K562 (cell line): ENCODE measurements around the gene YKT6. TPM values are rescaled to one million over a fixed set of nuclear protein-coding genes. Genes with fewer than 3 reads are reported as not detected.
A peak's percentile ranks its signal among the peaks of the same experiment; 100 is the strongest.

Source experiments
- ATF3 ChIP-seq, 2 experiments: fragments of 450-650 bp in 1 of 2; sonication (generic) in 1 of 2; formaldehyde crosslinking in 1 of 2; IDR thresholded peaks in 1 of 2; conservative IDR thresholded peaks in 1 of 2; 2 replicates each; pipeline versions ENCODE4 v1.6.1 to v1.8.1; 2016 to 2023; ENCODE audit warnings: mild to moderate bottlenecking in 2 of 2, moderate library complexity in 2 of 2, inconsistent platforms in 1 of 2, missing genetic modification reagents in 1 of 2
- CTCF ChIP-seq, 3 experiments: IDR thresholded peaks in 2 of 3; conservative IDR thresholded peaks in 1 of 3; 2 replicates each; pipeline ENCODE4 v1.5.1; 2011 to 2012; ENCODE audit warnings: low read length in 3 of 3, mild to moderate bottlenecking in 3 of 3, control low read depth in 2 of 3, improper control_type of control experiment in 1 of 3, inconsistent platforms in 1 of 3, low read depth in 1 of 3, mixed read lengths in 1 of 3, moderate library complexity in 1 of 3; ENCODE audit not compliant: insufficient read depth in 2 of 3
- DPF2 ChIP-seq: fragments of 450-650 bp; IDR thresholded peaks from 2 replicates; pipeline ENCODE4 v1.6.1; 2016
- EP300 ChIP-seq: IDR thresholded peaks from 2 replicates; pipeline ENCODE4 v1.6.1; 2012; ENCODE audit warnings: low read length, improper control_type of control experiment
- HDGF ChIP-seq: fragments of 450-650 bp; IDR thresholded peaks from 2 replicates; pipeline ENCODE4 v1.6.1; 2016
- HINFP ChIP-seq: fragments of 450-650 bp; conservative IDR thresholded peaks from 2 replicates; pipeline ENCODE4 v1.6.1; 2016; ENCODE audit warnings: missing genetic modification characterization, low read depth, mild to moderate bottlenecking, control low read depth, missing compliant biosample characterization
- LCOR ChIP-seq: sonication (generic); formaldehyde crosslinking; IDR thresholded peaks from 2 replicates; pipeline ENCODE4 v1.8.0; 2022; ENCODE audit warnings: mild to moderate bottlenecking, missing genetic modification reagents
- NR3C1 ChIP-seq: sonication (generic); formaldehyde crosslinking; IDR thresholded peaks from 2 replicates; pipeline ENCODE4 v1.8.1; 2022; ENCODE audit warnings: missing genetic modification reagents
- PTRF ChIP-seq: fragments of 450-650 bp; IDR thresholded peaks from 2 replicates; pipeline ENCODE4 v1.6.1; 2016; ENCODE audit warnings: mild to moderate bottlenecking, missing genetic modification characterization, missing compliant biosample characterization
- RHOXF2B ChIP-seq: fragments of 250-450 bp; sonication (Bioruptor Pico); conservative IDR thresholded peaks from 2 replicates; pipeline ENCODE4 v1.5.1; 2021
- VEZF1 ChIP-seq: fragments of 200-800 bp; sonication (Bioruptor generic); IDR thresholded peaks from 2 replicates; pipeline ENCODE4 v1.6.1; 2017; ENCODE audit warnings: missing genetic modification characterization, missing compliant biosample characterization
- ZBTB33 ChIP-seq: sonication (generic); formaldehyde crosslinking; IDR thresholded peaks from 2 replicates; pipeline ENCODE4 v1.8.1; 2023; ENCODE audit warnings: mild to moderate bottlenecking, missing genetic modification reagents
- ZC3H8 ChIP-seq: fragments of 450-650 bp; IDR thresholded peaks from 2 replicates; pipeline ENCODE4 v1.6.1; 2017
- ZNF384 ChIP-seq: IDR thresholded peaks from 2 replicates; pipeline ENCODE4 v1.6.1; 2012; ENCODE audit warnings: low read depth, low read length, improper control_type of control experiment
- polyA plus RNA-seq, 8 experiments: library from polyadenylated mRNA; depleted of rRNA in 4 of 8; stranded (reverse) in 5 of 8; unstranded in 3 of 8; fragments of >200 nt; fragmentation: Nextera tagmentation in 2 of 8; fragmentation: Illumina TruSeq in 1 of 8; extraction: Ambion mirVana in 2 of 8; extraction: Trizol in 1 of 8; gene quantifications; 2 replicates each; pipeline versions ENCODE4 v1.2.1 to v1.2.3, GENCODE V29; 2011 to 2014; ENCODE audit warnings: inconsistent platforms in 1 of 8, missing spikeins in 1 of 8
- total RNA-seq, 7 experiments: library from RNA; depleted of rRNA in 6 of 7; stranded (reverse); fragments of >200 nt in 6 of 7; fragmentation: Illumina TruSeq in 2 of 7; extraction: Trizol in 2 of 7; gene quantifications; 2 replicates each; pipeline versions ENCODE4 v1.2.1 to v1.2.3, GENCODE V29; 2011 to 2021; ENCODE audit warnings: low replicate concordance in 1 of 7

The YKT6 gene
- total and polyA plus RNA-seq, 9 of the 15 experiments (the other 6 are each of a cell fraction or from before 2014, with no cell fraction given): 1.6 to 90.6 (median 75.1) TPM

- TF ChIP-seq VEZF1: peak; percentile 74
- no peak for TF ChIP-seq LCOR
- TF ChIP-seq PTRF (tag): no peak
- TF ChIP-seq NR3C1 (CRISPR knock-in tag): no peak
- no peak for TF ChIP-seq HINFP (tag)
- TF ChIP-seq ZBTB33: no peak
- no peak for TF ChIP-seq ZNF384
- no peak for TF ChIP-seq RHOXF2B (CRISPR knock-in tag)
- TF ChIP-seq ATF3 (IDR thresholded peaks at IDR 0.05): peak; percentile 91
- TF ChIP-seq ATF3 (CRISPR knock-in tag; conservative IDR thresholded peaks at IDR 0.05): no peak
- TF ChIP-seq ZC3H8: no peak
- TF ChIP-seq EP300: peak; percentile 38; the same call in 1 of the 2 replicates
- peak; percentile 19 to 30 (median 27); a peak in 1 of 6 replicates for TF ChIP-seq CTCF (IDR thresholded peaks at IDR 0.05 in 2 of 3, conservative IDR thresholded peaks at IDR 0.05 in 1 of 3; ENCODE audit: insufficient read depth in 2 of 3, low read depth in 1 of 3, low read length in 3 of 3)
- no peak for TF ChIP-seq HDGF
- peak; percentile 64 for TF ChIP-seq DPF2
These were observed 57.0 kb downstream of the YKT6 start (continued) for GRCh38 chr7:44257618-44258422.
